GM12801 (cell line): ENCODE data around the gene MATN1.

Experiments
- TF ChIP-seq, protein P1 (sequence below): IDR thresholded peaks from one replicate; pipeline ENCODE4 v1.5.1; 2011; ENCODE audit warnings: control low read depth; ENCODE audit not compliant: insufficient read length; ENCODE audit errors: extremely low read depth

The MATN1 gene

DNA sequence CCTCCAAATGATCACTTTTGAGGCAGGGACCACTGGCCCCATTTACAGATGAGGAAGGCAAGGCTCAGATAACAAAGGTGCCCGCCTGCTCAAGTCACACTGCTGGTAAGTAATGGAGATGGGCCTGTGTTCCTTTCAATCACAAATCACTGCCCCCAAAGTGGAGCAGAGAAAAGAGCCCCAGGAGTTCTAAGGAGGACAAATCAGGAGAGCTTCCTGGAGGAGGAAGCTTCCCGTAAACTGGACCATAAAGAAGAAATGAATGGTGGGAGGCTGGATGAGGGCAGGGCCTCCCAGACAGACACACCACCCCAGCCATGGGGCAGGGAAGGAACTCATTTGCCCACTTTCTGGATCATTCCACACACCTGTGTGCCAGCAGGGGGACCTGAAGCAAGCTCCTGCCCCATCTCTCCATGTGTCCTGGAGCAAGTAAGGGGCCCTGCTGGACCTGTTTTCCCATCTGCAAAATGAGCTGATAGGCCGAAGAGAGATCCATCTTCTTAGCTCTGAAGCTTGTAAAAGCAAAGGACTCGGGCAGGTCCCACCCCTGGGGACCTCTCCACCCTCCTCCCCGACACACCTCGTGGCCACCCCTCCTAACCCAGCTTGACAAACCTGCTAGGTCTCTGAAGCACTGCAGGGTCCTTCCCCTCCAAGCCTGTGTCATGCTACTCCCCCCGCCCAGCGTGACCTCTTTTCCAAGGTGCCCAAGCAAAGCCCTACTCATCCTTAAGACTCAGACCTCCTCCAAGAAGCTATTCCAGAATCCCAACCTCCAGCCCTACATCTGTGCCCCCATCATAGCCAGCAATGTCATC is 28.7 kb upstream of the MATN1 start:
- TF ChIP-seq, protein P1, sequence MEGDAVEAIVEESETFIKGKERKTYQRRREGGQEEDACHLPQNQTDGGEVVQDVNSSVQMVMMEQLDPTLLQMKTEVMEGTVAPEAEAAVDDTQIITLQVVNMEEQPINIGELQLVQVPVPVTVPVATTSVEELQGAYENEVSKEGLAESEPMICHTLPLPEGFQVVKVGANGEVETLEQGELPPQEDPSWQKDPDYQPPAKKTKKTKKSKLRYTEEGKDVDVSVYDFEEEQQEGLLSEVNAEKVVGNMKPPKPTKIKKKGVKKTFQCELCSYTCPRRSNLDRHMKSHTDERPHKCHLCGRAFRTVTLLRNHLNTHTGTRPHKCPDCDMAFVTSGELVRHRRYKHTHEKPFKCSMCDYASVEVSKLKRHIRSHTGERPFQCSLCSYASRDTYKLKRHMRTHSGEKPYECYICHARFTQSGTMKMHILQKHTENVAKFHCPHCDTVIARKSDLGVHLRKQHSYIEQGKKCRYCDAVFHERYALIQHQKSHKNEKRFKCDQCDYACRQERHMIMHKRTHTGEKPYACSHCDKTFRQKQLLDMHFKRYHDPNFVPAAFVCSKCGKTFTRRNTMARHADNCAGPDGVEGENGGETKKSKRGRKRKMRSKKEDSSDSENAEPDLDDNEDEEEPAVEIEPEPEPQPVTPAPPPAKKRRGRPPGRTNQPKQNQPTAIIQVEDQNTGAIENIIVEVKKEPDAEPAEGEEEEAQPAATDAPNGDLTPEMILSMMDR = no peak

DNA sequence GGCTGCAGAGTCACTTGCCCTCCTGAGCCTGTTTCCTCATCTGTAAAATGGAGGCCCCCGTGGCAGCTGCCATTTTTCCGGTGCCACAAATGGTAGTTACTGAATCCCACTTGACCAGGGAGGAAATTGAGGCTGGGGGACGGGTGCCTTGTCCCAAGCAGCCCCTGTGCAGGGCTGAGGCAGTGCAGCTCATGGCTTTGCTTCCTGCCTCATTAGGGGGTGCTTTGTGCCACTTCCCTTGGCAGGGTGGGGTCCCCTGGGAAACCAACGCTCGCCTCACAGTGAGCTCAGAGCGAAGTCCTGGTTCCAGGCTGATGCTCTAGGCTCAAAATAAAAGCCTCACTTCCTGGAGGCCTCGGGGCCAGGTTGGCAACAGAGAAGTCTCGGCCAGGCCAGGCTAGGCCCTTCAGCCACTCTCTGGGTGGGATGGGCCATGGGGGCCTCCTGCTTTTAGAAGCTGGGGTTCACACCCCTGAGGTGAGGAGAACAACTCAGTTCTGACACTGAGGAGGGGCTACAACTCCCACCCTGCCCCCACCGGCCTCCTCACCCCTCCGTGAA is 27.4 kb upstream of the MATN1 start:
- TF ChIP-seq, protein P1 = no peak

- TF ChIP-seq, protein P1 = no peak
Measured at GRCh38 chr1:30749691-30750583, 26.6 kb upstream of the MATN1 start.

- TF ChIP-seq, protein P1 = no peak
Measured at GRCh38 chr1:30748699-30749401, 25.5 kb upstream of the MATN1 start.

- TF ChIP-seq, protein P1 = no peak
Measured at GRCh38 chr1:30748098-30748698, 24.8 kb upstream of the MATN1 start.

DNA sequence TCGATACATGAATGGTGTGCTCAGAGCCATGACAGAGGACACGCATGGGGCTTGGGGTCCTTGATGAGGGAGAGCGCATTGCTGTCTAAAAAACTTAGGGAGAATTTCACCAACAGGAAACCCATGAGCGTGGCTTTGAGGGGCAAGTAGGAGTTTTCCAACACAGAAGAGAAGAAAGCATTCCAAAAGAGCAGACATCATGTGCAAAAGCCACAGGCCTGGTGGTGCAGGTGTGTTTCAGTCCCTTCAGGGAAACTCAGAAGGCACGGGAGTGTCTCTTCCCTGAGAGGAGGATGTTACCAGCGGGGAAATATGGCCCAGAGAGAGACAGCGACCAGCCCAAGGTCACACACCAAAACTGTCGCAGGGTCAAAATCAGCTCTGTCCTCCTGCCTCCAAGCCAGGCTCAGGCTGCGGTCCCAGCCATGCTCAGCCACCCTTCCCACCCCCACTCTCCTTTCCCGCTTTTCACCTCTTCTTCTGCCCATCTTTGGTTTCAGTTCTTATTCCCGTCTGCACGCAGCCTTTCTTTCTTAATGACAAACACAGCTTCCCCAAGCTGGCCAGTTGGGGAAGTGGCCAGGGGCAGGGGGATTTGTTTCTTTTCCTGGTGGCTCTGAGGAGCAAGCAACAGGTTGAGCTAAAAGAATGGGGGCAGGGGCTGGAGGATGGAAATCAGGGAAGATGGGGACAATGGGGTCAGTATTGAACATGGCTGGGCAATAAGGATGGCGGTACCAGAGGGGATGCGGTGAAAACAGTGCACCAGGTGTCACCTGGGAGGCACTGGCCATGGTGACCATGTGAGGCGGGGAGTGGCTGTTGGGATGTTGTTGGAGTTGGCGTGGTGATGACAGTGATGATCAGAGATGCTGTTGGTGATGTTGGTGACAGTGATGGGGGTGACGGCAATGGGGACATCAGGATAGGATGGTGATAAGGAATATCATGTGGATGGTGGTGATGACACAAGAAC is 23.9 kb upstream of the MATN1 start:
- TF ChIP-seq, protein P1 = no peak
